Hematopoietic multipotent progenitor cell treated with erythropoietin and hydrocortisone succinate and interleukin-3 and kit ligand, for 15 days (in vitro differentiated cells): ENCODE data around the gene NKAIN2.
"Not testable (repeated sequence)": the region's sequence is repeated elsewhere in the genome, so short reads cannot be mapped to it uniquely, and the experiment has no call there.

Experiments
- DNase-seq: peaks from one replicate; pipeline ENCODE4 v3.0.0-alpha.2; 2015; ENCODE audit warnings: low spot score

The NKAIN2 gene

DNA sequence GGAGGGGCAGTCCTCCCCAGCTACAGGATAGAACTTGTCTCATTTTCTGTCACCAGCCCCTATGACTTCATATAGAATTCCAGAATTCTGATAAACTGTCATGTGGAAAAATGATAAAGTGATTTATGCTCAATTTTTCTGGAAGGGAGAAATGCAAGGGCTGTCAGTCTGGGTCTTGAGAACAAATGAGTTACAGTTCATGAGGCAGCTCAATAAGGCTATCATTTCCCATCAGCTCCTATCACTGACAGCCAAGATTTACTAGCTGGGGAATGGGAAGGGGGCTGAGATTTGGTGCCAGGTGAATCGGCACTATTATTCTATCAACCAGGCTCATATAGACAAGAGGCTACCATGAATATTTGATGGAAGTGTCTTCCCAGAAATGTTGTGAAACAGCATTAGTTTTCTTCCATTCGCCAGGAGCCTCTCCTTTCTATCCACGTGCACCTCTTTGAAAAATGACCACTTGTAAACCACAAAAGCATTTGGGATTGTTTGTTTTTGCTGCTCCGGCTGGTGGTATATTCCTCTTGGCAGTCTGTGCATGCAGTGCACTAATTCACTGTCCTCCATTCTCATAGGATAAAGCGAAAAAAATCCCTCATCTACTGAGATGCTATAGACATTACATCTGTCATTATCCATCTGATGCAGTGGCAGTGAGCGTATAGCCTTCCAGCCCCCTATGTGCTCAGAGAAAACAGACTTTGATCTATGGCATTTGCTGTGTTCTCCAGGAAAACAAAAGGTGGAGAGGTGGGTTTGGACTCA lies 629.9 kb downstream of the NKAIN2 start:
- no peak for DNase-seq

DNA sequence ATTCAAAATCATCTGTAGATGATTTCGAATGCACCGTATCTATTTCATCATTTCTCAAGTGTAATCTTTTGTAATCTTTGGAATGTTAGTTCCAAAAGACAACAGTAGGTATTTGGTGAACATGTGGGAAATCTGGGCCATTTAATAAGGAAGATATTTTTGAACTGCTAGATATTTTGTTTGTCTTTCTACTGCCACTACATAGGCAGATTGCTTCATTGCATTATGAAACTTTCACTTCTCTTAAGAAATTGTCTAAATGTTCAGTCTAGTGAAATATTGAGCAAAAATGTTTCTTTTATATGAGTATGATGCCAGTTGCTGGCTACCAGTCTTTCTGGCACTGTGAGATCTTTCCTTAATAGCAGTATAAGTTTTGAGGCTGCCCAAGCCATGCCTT lies 630.8 kb downstream of the NKAIN2 start:
- no peak for DNase-seq

DNA sequence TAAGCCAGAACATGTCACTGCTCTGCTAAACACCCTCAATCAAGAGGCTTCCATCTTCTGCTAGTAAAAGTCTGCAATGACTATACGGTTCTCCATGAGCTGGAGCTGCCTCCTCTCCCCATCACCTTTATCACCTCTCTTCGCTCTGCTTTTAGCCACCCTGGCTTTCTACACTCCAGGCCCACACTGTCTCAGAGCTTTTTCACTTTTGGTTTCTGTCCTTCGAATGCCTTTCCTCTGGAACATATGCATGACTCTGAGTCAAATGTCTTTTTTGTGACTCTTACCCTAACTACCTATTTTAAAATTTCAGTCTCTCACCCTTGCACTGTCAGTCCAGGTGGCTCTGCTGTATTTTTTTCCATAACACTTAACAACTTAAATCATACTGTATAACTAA lies 633.1 kb downstream of the NKAIN2 start:
- DNase-seq: no peak

DNA sequence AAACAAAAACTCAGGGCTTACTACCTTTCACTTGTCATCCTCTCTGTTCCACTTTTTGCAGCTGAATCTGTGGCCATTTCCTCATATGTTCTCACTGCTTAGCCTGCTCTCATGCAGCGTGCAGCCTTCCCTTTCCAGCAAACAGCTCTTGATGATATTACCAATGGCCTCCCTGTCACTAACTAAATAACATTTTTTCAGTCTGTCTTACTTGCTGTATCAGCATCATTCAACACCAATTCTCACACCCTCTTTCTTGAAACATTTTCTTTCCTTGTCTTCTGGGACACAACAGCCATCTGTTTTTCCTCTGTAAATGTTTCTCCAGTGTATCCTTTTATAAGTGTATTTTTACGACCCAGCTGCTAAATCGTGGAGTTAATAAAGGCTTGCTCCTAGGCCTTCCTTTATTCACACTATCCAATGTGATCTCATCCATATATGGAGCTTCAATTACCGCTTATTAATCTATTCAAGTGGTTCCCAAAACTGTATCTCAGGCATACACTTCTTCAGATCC lies 634.9 kb downstream of the NKAIN2 start:
- DNase-seq: no peak

DNA sequence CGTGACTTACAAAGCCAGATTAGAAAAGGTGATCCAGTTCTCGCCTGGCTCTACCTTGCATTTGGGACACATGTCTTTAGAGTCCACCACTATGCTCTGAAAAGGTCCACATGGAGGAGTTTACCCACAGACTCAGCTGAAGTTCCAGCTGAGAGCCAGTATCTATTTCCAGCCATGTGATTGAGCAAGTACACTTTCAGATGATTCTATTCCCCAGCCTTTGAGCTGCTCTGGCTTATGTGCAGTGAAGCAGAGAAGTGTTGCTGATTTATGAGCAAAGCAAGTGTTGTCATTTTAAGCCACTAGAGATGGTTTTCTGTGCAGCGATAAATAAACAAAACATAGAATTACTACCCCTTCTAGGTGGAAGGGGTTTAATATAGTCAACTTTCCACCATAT lies 637.8 kb downstream of the NKAIN2 start:
- DNase-seq: no peak

DNA sequence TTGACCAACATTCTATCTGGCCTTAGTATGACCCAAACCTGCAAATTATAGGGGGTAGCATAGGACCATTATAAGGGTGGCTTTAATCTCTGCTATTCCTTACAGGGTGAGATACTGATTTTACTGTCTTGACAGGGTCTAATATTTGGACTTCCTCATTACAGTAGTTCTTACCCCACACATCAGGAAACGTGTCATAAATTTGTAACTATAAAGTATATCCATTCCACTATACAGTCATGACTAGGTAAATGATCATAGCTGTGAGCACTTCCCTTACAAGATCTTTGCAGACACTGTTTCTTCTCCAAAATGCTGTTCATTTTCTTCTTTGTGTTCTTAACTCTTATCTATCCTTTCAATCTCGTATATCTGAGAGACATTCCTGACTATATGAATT lies 639.9 kb downstream of the NKAIN2 start:
- no peak for DNase-seq

DNA sequence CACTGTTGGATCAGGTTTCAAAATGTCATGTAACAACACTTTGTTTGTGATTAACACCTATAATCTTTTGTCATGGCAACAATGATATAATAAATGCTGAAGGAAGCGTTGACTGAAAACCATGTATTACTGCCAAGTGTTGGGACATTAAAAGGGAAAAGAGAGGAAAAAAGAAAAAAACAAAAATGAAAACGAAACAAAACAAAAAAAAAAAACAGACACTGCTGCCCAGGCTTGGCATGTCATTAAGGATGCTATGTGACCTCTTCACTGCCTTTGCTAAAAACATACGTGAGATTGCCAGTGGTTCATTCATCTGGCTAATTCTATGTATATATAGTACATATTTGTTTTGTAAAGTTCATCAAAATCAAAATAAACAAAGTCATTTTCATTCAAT lies 641.9 kb downstream of the NKAIN2 start:
- no peak for DNase-seq

- DNase-seq: no peak
Observed at GRCh38 chr6:124446961-124447360, 643.3 kb downstream of the NKAIN2 start.

DNA sequence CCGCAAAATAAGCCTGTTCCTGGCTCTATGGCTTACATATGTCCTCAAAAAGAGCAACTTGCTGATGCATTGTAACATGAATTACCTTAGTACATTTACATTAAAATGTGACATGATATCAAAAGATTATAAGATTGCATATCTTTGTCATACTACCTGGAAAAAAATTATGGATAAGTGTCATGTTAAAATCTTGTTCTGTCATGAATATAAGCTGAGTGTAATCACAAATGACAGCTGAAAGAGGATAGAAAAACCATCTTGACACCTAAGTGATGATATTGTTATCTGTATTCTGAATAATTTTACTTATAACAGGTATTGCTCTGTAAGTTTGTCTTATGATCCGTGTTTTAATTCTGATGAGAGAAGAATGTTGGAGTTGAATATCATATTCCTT lies 655.6 kb downstream of the NKAIN2 start:
- DNase-seq: no peak

- DNase-seq: no peak
Observed at GRCh38 chr6:124462750-124463149, 659.1 kb downstream of the NKAIN2 start.

DNA sequence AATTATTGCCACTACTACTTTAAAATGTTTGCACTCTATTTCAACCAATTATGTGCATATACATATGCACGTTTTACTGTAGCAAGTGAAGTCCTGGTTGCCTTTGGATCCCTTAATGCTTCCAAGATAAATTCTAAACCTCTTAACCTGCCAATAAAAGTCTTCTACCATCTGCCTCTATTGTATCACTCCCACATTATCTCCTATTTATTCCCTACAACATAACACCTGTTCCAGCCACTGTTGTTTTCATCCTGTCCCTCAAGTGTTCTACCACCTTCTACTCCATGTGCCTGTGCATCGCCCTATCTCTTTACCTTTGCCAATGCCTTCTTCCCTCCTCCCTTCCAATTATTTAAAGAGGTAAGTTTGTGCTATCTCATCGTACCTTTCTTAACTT lies 659.6 kb downstream of the NKAIN2 start:
- no peak for DNase-seq

DNA sequence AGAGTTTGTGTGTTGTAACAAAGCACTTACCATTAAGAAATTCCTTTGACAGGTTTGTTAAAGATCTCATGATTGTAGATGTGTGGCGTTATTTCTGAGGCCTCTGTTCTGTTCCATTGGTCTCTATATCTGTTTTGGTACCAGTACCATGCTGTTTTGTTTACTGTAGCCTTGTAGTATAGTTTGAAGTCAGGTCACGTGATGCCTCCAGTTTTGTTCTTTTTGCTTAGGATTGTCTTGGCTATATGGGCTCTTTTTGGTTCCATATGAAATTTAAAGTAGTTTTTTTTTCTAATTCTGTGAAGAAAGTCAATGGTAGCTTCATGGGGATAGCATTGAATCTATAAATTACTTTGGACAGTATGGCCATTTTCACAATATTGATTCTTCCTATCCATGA lies 660.9 kb downstream of the NKAIN2 start:
- not testable (repeated sequence) for DNase-seq

- no peak for DNase-seq
Observed at GRCh38 chr6:124466949-124467348, 663.3 kb downstream of the NKAIN2 start.

DNA sequence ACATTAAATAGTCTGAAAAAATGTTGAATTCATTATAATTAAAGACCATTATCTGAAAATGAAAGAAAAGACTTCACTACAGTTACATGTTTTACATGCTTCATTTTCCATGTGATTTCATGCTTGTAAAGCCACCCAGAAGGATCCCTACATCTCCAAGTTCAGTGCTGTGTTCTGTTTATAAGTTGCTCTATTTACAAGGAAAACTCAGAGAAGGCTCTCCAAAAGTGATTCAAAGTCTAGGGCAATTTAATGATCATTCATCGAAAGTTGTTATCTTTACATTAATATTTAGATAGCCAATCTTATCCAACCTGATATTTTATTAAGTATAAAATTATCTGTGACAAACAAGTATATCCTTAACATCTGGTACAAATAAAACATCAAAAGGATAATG lies 663.7 kb downstream of the NKAIN2 start:
- no peak for DNase-seq

DNA sequence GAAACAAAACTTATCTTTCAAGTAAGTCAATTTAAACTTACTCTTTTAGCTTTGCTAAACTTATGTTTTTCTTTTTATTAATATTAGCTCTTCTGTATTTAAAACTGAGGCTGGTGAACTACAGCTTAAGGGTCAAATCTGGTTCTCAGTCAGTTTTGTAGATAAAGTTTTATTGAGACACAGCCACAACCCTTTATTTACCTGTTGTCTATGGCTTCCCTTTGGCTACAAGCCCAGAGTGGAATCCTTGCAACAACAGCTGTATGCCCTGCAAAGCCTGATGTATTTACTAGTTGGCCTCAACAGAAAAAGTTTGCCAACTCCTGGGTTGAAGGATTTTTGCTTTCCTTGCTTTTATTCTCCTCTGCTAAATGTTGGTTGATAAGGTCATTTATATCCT lies 667.1 kb downstream of the NKAIN2 start:
- no peak for DNase-seq

DNA sequence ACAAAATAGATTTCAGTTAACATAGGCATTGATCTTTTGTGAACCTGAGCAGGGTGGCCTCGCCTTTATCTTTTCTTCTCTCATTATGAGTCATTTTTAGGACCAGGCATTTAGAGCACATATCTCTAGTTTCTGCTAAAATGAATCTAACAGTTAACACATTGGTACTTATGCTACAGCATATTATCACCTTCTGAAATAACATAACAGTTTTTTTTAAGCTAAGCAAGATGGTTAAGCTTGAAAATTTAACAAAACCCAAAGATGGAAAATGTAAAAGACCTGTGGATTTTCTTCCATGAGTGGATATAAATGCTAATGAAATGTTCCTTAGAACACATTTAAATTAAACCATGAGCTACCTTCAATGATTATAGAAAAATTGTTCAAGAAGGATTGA lies 671.5 kb downstream of the NKAIN2 start:
- no peak for DNase-seq

- no peak for DNase-seq
Observed at GRCh38 chr6:124478906-124479305, 675.2 kb downstream of the NKAIN2 start.

GRCh38 chr6:124479991-124480430 lies 676.3 kb downstream of the NKAIN2 start:
- DNase-seq: no peak

DNA sequence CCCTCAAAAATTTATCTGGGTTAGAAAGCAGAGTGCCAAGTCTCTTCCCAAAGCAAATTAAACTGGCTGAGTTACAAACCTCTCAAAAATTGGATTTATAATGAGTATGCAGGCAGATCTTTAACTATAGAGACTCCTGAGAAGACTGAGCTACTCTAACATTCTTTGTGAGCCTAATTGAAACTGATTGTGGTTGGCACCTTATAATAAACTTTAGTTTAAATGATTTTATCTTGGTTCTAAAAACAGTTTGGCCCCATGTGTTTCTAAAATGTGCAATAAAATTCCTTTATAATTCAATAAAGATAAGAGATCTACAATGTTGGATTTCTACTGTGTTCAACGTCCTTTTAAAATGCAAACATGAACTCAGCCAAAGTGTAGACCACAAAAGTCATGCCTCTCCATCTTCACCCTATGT lies 678.4 kb downstream of the NKAIN2 start:
- no peak for DNase-seq

DNA sequence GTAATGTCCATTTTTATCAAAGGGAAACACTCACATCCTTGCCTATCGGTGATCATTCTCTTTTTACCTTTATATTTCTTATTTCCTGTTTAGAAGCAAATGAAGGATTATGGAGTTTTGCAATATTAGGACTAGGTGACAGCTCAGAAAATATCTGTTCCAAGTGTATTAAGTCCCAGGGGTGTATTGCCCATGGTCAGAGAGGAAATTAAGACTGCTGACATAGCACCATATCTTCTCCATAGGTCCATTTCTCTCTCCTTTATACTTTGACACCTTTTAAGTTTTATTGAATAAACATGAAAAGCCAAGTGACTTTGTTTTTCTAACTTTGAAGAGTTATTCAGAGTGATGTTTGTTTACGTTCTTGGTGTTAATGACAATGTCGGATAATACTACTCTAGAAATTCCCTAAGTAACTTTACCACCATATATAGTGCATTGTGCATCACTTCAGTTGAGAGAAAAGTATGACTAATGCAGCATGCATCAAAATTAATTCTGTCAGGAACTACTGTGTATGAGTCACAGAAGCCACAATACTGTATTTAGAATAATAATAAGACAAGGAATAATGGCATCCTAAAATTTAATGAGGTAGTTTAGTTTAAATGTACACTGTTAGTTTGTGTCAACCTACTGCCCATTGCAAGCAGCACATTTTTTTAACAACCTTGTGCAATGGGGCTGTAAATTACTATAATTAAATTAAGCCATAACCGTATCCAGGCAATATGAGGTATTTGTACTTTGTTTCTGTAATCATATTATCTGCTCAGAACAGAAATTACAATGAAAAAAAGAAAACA lies 684.2 kb downstream of the NKAIN2 start:
- no peak for DNase-seq

GRCh38 chr6:124490122-124490521 lies 686.5 kb downstream of the NKAIN2 start:
- DNase-seq: no peak

DNA sequence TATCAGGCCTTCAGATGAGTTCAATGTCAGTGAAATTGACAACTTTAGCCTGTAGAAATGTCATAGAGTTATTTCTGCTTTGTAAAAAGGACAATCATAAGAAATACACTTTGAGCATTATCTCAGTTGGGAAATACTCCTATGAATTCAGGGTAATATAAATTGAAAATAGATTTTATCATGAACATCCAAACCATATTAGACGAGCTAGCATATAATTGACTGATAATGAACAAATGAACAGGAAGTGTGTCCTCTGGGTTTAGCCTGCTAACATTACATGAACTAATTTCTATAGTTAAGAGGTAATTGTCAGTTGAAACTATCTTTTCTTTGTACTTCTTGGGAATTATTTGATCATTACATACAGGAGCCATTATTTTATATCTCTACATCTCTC lies 689.6 kb downstream of the NKAIN2 start:
- no peak for DNase-seq

GRCh38 chr6:124494956-124495664 lies 691.4 kb downstream of the NKAIN2 start:
- no peak for DNase-seq
